SK-N-DZ (cell line): ENCODE results near the gene PLCB4.

ENCODE experiments used
- DNase-seq: peaks from one replicate; pipeline ENCODE4 v3.0.0-alpha.2; 2015; ENCODE audit warnings: low spot score

PLCB4 gene

DNA sequence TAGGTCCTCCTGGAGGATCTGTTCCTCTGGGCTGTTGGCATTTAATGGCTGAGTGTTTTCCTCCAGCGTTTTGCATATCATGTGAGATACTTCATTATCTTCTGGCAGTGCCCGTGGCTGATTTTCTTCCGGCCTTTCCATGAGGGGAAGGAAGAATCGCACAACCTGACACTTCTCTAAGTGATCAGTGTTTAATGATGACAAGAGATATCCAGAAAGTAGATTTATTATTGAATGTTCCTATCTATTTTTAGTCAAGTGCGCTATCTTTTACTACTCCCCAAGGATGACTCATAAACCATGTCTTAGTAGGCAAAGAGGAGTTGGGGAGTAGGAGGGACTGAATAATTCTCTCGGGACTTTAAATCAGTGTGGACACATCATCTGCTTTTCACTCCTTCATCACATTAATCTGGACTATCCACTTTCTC is 149.7 kb downstream of the PLCB4 start:
- DNase-seq: no peak

DNA sequence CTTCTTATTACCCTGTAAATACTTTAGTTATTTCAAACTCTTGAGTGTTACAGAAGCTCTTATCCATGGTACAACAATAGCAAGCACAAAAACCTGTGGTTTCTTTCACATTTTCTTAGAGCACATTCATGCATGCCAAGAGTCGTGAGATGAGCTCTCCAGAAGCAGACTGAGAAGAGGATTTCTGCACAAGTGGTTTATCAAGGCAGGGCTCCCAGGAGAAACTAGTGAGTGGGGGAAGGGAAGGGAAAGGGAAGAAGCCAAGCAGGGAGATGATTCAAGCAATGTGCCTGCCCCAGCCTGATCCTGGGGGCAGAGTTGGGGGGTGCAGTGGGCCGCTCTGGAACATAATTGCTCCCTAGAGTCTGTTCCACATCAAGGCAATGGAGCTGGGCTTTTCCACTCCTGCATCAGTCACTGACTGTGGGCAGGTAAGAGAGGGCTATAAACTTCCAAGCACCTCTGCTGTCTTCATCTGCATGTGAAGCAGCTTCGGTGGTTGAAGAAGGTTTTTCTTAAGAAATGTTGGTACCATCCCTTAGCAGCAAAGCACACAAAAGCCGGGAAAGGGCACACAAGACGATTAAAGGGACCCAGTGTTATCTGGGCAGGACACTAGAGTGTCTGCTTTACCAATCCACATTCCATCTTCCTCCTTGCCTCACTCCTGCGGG is 152.1 kb downstream of the PLCB4 start:
- no peak for DNase-seq

DNA sequence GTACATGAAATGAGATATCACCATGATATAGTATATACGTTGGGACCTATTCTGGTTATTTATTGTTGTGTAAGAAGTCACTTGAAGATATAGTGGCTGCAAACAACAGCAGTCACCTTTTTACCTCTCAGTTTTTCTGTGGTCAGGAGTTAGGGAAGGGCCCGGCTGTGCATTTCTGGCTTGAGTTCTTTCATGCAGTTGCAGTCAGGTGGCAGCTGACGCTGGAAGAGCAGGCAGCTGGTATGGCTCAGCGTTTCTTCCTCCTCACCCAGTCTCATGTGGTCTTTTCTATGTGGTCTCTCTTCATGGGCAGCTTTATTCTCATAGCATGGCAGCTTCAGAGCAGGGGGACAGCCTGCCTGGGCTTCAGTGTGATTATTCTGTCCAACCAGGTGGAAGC is 154.4 kb downstream of the PLCB4 start:
- DNase-seq: no peak

DNA sequence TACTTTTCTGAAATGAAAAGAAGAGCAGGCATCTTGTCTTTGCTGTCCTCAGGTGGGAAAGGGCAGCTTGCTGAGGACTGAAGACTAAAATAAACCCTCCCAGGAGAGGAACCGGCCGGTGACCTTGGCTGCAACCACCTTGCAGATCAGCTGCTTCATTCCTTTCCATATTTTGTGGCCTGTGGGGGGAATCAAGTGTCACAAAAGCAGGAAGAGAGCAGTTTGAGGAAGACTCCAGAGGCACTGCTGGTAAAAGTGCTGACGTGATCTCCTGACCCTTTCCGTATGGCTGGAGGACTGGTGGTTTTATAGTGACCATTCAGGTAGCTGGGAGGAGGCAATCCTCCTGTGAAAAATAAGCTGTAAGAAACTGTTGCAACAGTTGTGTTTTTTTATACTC is 157.0 kb downstream of the PLCB4 start:
- no peak for DNase-seq

DNA sequence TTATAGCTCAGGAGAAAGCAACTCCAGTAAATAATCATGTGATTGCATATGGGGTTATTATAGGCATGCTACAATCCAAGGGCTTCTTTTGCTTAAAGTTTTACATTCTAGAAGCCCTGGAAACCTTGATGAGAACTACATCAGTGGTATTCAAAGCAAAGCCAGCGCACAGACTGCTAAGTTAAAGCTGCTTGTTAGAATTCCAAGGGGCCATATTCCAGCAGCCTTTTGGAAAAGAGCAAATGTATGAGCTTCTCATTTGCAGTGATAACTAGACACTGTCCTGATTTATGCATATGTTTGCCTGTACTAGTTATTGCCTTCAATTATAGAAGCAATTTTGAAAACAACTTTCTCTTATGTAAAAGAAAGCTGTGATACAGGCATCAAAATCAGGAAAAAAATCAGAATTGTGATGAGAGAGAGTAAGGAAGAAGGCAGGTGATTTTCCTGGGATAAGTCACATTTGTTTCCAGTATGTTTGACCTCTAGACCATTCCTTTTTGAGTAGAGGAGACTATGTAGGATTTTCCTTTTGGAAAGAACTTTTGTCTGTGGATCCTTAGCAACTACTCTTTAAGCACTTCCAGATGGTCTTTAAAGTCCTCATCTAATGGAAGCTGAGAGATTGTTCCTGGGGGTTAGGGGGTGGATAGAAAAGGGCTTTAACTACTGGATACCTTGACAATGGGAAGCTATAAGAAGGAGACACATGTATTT is 159.2 kb downstream of the PLCB4 start:
- no peak for DNase-seq

DNA sequence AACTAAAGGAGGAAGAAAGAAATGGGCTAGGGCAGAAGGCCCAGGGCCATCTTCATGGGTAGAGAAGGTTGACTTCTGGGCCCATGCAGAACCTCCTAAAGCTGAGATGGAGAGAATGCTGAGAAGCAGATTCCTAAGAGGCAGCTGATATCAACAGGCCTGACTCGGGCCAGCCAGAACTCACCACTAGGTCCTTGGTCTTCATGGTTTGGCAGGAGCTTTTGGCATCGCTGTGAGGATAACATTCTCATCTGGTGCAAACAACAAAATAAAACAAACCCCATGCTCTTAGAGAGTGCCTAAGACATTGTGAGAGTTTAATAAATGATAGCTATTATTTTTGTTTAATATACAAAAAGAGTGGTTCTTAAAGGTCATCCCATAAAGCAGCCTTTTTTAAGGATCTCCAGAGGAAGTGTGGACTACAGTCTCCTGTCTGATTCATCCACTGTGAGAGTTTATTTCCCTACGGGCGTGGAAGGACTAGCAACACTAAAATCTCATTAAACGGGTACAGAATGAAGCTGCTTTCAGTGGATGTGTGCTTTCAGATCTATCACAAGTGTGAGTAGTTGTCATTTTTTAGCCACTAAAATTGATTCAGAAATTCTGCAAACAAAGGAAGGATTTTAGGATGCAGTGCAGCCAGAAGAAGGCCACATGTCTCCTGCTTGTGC is 160.0 kb downstream of the PLCB4 start:
- no peak for DNase-seq

DNA sequence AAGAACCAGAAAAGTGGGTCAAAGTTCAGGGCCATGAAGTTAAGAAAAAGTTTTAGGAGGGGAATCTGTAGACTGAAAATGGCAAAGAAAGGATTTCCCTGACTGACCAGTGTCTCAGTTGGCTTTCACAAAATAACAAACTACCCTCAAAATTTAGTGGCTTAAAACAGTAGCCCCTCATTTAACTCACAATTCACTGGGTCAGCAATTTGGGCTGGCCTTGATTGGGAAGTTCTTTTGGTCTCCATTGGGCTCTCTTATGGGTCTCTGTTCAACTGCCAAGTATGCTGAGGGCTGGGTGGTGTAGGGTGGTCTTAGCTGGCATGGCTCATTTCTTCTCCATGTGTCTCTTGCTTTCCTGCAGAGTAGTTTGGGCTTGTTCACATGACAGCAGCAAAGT is 161.5 kb downstream of the PLCB4 start:
- no peak for DNase-seq

DNA sequence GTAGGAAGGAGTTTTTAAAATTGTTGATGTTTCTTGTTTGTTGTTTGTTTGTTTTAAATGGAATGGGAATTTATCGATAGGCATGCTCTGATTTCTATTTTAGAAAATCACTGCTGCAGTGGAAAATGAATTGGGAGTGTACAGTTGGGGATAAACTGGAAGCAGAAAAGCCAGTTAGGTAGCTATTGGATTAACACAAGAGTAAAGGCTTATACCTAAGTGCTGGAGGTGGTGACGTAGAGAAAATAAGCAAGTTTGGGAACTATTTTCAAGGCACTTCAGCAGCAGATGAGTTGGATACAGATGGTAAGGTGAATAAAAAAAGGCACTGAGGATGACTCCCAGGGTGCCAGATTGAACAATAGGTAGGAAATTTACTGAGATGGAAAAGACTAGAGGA is 164.9 kb downstream of the PLCB4 start:
- no peak for DNase-seq

DNA sequence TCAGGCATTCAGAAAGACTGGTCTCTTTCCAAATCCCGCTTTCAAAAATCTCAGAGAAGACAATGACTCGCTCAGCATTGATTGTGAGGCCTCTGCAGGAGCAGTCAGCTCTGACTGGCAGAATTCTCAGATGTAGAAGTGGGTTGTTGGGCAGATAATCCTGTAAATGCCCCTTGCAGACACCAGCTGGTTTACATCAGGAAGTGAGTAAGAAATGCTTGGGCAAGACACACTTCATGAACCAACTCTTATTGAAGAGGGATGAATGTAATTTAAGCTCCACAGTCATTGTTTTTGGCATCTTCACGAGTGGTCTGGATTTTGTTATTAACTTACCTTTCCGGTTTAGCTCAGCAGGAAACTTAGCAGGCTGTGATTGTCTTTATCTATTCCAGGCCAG is 166.6 kb downstream of the PLCB4 start:
- DNase-seq: peak; percentile 12

DNA sequence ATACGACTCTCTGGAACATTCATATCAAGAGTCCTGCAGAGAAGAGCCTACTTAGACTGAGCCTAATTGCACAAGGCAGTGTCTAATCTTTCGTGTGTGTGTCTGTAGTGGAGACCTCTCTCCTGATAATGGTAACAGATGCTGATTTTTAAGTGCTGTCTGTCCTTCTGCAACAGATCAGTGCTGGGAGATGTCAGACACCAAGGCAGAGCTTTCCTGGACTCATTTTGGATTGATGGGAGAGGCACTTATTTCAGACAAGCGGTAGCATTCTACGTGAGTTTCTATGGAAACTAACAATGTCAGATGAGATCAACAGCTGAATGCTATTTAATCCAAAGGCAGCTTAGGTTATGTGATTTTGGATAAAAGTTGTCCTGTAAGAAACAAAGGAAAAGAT is 167.6 kb downstream of the PLCB4 start:
- peak; percentile 18 for DNase-seq

DNA sequence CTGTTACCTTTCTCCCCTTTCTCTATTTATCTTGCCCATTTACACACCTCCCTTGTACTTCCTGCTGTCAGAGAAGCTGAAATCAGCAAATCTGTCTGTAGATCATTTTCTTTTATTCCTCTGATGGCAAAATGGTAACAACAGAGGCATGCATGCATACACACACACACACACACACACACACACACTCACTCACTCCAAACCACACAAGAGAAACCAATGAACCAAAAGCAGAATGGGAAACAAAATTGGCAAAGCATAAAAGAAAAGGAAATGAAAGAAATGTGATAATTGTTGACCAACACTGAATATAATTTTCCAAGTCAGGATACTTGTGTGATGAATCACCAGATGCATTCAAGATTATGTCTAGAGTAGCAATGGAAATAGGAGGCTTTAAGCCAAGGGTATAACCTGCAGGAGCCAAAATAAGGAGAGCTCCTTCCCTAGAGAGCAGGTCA is 172.4 kb downstream of the PLCB4 start:
- DNase-seq: no peak

DNA sequence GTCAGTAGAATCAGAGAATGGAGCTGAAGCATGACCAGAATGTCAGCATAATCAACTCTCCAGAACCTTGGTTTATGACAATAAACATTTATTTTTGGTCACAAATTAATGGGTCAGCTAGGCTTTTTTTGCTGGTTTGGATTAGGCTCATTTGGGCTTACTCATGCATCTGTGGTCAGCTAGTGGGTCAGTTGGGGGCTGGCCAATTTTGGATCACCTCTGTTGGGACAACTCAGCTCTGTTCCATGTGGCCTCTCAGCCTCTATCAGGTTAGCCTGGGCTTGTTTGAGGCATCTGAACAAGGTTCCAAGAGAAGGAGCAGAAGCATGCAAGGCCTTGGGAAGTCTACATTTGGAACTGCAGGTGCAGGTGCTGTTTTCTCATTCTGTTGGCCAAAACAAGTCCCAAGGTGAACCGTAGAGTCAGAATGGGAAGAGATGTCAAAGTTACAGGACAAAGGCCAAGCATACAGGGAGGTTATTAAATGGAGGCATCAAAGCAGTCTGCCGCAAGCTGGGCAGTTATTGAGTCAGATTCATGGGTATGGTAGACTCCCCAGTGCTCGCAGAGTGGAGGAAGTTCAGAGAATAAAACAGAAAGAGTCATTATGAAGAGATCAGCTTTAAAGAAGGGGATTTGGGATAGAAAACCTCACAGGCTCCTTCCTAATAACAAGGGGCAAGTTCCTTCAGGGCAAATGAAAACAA is 173.0 kb downstream of the PLCB4 start:
- no peak for DNase-seq

DNA sequence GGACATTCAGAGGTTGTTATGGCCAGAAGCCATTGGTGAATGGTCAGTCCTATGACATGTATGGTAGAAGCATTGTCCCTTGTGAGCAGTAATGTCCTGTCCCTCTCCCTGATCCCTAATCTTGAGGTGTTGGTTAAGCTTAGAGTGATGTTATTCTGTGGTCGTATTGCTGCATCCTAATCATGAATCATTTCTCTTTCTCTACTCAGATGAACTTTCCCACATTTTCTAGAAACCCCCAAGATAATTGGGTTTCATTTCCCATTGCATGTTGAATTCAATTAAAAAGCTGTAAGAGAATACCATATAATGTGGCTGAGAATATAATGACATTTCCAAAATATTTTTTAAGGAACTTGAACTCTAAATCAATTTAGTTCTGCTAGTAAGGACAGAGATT is 175.1 kb downstream of the PLCB4 start:
- no peak for DNase-seq

DNA sequence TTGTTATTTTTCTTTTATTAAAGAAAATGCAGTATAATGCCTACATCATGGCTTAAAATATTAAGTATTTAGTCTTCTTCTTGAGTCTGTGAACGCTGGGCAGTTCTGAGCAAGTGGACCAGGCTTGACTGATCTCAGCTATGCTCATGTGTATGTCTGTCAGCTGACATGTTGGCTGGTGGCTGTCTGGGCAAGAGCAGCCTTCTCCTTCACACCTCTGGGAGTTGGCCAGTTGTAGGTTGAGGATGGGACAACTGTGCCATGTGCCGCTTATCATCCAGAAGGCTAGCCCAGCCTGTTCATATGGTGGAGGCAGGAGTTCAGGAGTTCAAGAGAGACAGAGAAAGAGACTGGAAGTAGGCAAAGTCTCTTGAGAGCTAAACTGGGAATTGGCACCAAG is 175.9 kb downstream of the PLCB4 start:
- DNase-seq: no peak

DNA sequence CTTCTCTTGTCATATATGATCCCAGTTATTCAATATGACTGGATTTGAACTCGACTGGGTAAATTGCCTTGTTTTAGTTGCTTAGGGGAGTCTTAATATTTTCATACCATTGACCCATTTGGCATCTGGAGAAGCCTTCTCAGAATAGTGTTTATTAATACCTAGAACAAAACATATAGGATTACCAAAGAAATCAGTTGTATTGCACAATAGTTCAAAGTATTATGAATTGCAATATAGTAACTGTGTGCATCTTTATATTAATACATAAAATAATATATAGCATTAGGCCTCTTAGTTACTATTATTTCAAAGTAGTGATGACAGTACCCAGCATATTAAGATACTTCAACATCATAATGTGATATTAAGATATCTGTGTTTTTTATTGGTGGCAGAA is 177.8 kb downstream of the PLCB4 start:
- DNase-seq: no peak

DNA sequence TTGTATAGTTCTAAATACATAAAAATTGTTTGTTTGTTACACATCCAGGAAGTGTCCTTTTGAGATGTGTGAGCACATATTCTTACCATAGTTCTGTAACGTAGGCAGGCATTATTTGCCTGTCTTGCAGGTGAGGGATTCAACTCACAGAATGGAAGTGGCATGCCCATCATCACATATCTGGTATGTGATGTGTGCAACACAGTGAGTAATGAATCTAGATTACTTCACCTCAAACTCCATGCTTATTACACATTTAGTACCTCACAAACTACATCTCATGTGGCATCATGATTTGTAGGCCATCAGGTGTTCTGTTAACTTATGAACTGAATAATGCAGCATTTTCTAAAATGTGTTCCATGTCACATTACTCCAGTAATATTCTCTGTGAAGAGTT is 181.6 kb downstream of the PLCB4 start:
- no peak for DNase-seq

DNA sequence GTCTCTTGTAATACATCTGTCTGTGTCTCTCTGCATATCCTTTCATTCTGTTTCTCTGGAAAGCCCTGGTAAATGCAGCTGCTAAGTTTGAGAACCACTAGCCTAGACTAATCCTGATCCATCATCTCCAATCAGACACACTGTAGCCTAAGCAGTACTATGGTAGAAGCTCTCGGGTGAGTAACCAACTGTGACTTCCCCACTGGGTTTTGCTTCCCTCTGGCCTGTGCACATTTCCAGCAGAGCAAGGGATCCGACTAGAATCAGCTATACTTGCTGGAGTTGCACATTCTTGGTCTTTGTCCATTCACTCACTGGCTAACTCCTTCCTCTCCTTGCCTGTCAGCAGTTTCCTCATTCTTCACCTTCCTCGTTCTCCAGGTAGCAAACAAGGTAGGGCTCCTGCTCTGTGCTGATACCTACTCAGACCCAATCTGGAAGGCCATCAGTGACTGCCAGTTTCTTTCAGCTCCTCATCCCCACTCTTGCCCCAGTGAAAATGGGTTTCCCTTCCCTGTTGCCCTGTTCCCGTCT is 184.2 kb downstream of the PLCB4 start:
- DNase-seq: no peak

DNA sequence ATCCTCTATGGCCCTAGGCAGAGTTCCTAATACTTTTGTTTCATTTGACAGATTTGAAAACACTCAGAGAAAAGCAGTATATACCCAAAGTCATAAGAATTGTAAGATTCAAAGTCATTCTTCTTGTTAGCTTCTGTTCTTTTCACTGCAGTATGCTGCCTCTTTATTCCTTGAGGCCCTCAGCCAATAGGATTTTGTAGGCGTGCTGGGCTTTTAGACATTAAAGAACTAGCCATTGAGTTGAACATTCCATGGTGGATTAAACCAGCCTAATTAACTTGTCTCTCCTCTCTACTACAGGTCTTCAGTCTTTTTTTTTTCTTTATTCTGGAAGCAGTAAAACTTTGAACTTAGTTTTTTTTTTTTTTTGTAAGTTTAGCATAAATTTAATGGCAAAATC is 186.3 kb downstream of the PLCB4 start:
- no peak for DNase-seq

DNA sequence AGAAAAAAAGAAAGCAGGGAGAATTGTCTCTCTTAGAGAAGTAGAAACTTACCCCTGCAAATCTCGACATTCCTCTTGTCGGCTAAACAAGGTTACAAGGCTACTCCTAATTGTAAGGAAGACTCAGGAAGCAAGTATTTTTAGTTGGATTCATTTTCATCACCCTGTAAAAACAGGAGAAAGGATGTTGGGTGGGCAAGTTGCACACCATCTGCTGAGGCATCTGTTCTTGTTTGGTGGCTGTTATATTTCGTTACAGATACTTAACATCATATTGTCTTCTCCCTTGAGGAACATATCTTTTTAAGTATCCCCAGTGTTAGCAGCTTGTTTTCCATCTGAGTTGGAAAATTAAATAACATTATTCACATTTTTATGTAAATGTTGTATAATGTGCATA is 187.5 kb downstream of the PLCB4 start:
- no peak for DNase-seq

DNA sequence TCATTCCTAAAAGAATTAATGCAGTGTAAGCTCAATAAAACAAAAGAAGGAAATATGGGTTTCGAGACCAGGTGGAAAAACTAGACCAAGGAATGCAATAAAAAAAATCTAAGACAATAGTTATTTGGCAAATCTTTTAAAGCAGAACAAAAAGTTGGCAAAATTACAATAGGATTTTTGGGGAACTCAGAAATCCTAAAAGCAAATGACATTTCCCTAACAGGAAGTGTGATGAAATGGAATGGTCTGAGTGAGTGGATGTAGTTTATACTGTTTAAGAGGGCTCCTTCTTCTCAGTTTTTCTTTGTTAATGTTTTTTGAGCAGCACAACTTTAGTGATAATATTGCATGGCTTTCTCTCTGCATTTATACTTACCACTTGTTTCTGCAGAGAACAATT is 190.0 kb downstream of the PLCB4 start:
- DNase-seq: no peak

DNA sequence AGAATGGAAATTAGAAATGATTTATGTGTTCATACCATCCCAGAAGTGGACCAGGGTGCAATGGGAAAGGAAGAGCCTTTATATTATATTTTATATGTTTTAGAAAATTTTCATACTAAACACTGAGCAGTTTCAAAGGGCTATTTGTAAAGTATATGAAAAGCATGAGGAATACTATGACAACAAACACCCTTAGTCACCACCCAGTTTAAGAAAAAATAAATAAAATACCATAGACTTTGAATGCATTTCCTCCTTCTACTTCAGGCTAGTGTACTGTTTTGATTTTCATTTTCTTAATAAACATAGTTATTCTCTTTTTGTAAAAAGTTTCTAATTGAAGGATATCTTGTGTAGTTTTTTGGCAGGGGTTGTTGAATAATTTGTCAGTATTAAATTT is 191.1 kb downstream of the PLCB4 start:
- DNase-seq: no peak

DNA sequence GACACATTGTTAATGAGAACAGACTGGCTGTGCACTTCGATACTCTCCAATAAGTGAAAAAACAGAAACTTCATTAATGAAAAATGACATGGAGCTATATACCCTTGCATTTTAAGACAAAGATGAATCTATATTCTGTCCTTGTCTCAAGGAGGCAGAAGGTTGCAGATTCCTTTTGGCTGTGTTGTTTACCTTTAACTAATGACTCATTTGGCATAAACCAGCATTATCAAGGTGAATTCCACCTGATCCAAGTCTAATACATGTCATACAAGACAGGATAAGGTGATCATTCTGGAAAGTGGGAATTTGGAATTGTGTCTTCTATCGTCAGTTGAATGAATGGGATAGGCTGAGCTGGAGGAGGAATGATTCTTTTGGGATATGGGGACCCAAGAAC is 192.9 kb downstream of the PLCB4 start:
- DNase-seq: no peak
